RKO (cell line): ENCODE data around the gene LUZP4.
"Not testable (repeated sequence)": the region's sequence is repeated elsewhere in the genome, so short reads cannot be mapped to it uniquely, and the experiment has no call there.

Experiments
- DNase-seq: peaks from one replicate; pipeline ENCODE4 v3.0.0-alpha.2; 2016; ENCODE audit warnings: low spot score

Gene LUZP4

DNA sequence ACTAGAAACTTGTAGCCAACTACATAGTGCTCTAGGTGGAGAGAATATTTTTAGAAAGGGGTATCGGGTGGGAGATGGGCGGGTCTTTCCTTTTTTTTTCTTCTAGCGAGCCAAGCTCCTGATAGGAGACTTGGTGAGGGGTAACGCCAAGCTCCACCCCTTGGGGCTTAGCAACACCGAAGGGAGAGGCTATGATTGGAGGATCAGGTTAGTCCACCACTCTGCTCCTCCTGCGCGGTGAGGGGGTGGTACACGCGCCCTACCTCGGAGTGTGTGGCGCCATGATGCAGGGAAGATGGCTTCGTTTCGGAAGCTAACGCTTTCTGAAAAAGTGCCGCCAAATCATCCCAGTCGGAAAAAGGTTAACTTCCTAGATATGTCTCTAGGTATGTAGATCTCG lies at the start of gene LUZP4:
Gene LUZP4 (plus strand): TSS at position 251 of the 400 bp plus-strand sequence. CDS start 45 bp downstream, at position 296.
- DNase-seq, result no peak

- no peak for DNase-seq
Observed at GRCh38 chrX:115251458-115252233, 37.9 kb upstream of the LUZP4 start.

DNA sequence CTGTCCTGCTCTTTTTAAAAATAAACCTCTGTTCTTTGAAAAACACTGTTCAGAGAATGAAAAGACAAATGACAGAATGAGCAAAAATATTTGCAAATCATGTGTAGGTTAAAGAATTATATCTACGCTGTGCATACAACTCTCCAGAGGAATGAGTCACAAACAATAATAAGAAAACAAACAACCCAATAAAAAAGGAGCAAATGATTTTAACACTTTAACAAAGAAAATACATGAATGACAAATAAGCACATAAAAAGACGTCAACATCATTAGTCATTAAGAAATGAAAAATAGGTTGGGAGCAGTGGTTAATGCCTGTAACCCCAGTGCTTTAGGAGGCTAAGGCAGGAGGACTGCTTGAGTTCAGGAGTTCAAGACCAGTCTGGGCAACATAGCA lies 34.5 kb upstream of the LUZP4 start:
- no peak for DNase-seq

GRCh38 chrX:115257711-115258110 lies 31.8 kb upstream of the LUZP4 start:
- DNase-seq, result no peak

- no peak for DNase-seq
Observed at GRCh38 chrX:115259238-115259875, 30.2 kb upstream of the LUZP4 start.

- DNase-seq, result no peak
Observed at GRCh38 chrX:115260330-115260729, 29.2 kb upstream of the LUZP4 start.

GRCh38 chrX:115261148-115261547 lies 28.4 kb upstream of the LUZP4 start:
- no peak for DNase-seq

- DNase-seq, result no peak
Observed at GRCh38 chrX:115264009-115264408, 25.5 kb upstream of the LUZP4 start.

DNA sequence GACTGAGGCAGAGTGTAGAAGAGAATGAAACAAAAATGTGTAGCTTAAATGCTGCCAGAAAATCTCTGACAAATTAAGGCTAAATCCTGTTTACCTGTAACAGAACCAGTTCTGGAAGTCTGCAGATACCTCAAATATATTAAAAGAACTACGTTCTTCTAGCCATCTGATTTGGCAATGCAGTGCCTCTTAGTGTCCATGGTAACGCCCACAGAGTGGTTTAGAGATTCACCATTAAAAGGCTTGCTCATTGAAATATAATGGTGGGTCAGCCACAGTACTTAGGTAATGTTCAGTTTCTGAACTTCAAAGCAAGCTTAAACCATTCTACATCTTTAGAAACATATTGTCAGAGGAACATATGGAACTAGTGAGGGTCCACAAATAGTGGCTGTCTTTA lies 23.2 kb upstream of the LUZP4 start:
- no peak for DNase-seq

DNA sequence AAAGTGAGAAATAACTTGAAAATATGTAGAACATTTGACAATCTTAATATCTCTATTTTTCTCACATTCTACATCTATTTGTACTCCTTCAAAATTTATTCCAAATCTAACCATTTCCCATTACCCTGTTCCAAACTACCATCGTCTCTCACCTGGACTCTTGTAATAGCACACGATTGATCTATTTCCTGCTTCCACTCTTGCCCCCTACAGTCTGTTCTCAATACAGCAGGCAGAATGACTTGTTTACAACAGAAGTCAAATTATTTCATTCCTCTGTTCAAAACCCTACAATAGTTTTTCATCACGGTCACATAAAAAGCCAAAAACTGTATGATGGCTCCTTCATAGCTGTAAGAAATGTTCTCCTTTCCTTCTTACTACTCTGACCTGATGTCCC lies 21.1 kb upstream of the LUZP4 start:
- DNase-seq, result no peak

DNA sequence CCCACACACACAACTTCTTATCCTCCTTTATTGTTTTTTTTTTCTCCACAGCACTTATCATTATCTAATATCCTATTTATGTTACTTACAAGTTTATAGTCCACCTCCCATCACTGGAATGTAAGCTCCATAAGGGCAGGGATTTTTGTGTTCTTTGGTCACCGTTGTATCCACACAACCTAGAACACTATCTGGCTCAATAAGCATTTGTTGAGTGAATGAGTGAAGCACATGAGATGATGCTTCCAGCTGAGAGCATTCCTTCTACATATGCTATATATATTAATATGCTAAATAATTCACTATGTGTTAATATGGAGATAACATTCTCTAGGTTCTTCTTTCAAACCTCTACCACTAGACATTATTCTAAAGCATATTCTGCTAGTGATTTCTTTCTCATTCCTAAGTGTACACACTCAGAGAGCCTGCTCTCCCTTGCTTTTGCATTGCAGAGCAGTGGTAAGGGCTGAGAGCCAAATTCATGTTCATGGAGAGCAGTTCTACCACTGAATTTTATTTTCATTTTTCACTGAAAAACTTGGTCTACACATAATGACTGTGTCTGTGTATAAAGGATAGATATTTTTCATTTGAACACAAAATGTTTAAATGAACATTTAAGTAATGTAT lies 20.3 kb upstream of the LUZP4 start:
- no peak for DNase-seq

DNA sequence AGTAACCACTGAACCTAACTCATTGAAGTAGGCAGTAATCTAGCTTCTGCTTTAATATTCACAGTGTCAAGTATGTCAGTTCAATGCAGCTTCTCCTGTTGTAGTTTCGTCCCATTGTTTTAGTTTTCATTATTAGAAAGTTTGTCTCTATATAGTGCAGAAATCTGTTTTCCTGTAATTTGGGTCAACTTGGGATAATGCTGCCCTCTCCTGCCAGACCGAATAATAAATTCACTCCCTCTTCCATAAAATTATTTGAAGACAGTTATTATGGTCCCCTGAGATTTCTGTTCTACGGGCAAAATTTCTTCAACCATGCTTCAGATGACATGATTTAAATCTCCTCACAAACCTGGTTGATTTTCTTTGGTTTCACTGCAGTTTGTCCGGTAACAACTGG lies 4.6 kb upstream of the LUZP4 start:
- no peak for DNase-seq

GRCh38 chrX:115297189-115297588 lies 7.7 kb downstream of the LUZP4 start:
- DNase-seq, result no peak

GRCh38 chrX:115311139-115311538 lies 21.6 kb downstream of the LUZP4 start:
- no peak for DNase-seq

GRCh38 chrX:115311601-115312001 lies 22.1 kb downstream of the LUZP4 start:
- no peak for DNase-seq

DNA sequence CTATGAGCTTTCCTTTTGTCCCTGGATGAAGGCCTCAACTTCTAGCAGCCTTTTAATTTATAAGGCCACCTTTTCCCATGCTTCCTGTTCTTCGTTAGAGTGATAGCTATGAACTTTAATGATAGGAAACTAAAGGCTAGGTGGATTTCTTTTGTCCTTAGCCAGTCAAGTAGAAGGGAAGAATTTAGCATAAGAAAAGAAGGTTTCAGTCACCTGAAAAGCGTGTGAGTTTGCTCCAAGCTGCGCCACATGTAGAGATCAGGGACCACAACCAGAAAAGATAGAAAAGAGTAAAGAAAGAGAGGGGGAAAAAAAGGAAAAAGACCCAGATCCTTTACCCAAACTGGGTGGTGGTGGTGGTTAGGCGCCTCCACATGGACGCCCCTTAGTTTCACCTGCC lies 28.6 kb downstream of the LUZP4 start:
- DNase-seq, result no peak

GRCh38 chrX:115322375-115322774 lies 32.9 kb downstream of the LUZP4 start:
- DNase-seq, result no peak

GRCh38 chrX:115324194-115324593 lies 34.7 kb downstream of the LUZP4 start:
- no peak for DNase-seq

- DNase-seq, result not testable (repeated sequence)
Observed at GRCh38 chrX:115329282-115329681, 39.8 kb downstream of the LUZP4 start.

- DNase-seq, result peak; percentile 72
Observed at GRCh38 chrX:115330498-115331168, 41.1 kb downstream of the LUZP4 start.

GRCh38 chrX:115332832-115333231 lies 43.3 kb downstream of the LUZP4 start:
- no peak for DNase-seq

GRCh38 chrX:115333446-115333845 lies 43.9 kb downstream of the LUZP4 start:
- DNase-seq, result no peak
